Measurements from ENCODE around the gene KMT2C.
A peak's percentile ranks its signal among the peaks of the same experiment; 100 is the strongest.
"Not testable (repeated sequence)": the region's sequence is repeated elsewhere in the genome, so short reads cannot be mapped to it uniquely, and the experiment has no call there.

Gene KMT2C

GRCh38 chr7:152208766-152209165, 227.0 kb downstream of the KMT2C start:
- H3K4ac ChIP-seq (ENCODE audit: low read depth in 1 of 2, low read length in 2 of 2); H3K9me3 ChIP-seq (ENCODE audit: control insufficient read depth, low read length); H3K4me3 ChIP-seq (ENCODE audit: insufficient read depth in 1 of 2, low read depth in 1 of 2, low read length in 2 of 2); H3K14ac ChIP-seq (ENCODE audit: low read length in 2 of 2); H3K4me2 ChIP-seq (ENCODE audit: low read length, poor library complexity, severe bottlenecking); H4K91ac ChIP-seq (ENCODE audit: low read length); DNase-seq; H2BK12ac ChIP-seq (ENCODE audit: low read length in 2 of 2); H2BK15ac ChIP-seq (ENCODE audit: low read depth, poor library complexity, severe bottlenecking); H3K27me3 ChIP-seq (ENCODE audit: control insufficient read depth in 1 of 2, insufficient read depth in 1 of 2, low read length in 2 of 2); H2BK5ac ChIP-seq (ENCODE audit: low read depth, low read length, poor library complexity, severe bottlenecking); H4K8ac ChIP-seq (ENCODE audit: low read length); H3K9ac ChIP-seq (ENCODE audit: low read length); H2BK120ac ChIP-seq (ENCODE audit: low read depth, low read length); H3K4me1 ChIP-seq (ENCODE audit: control insufficient read depth, insufficient read depth, low read depth, low read length); H2AK5ac ChIP-seq (ENCODE audit: low read length, severe bottlenecking); H3K27ac ChIP-seq (ENCODE audit: low read length, poor library complexity, severe bottlenecking); H3K79me1 ChIP-seq (replicated peaks; ENCODE audit: low read length, poor library complexity, severe bottlenecking); H2AFZ ChIP-seq (ENCODE audit: low read depth, low read length); H3K18ac ChIP-seq (ENCODE audit: low read depth in 1 of 2, low read length in 2 of 2); H3K23ac ChIP-seq (ENCODE audit: low read length in 2 of 2): not testable (repeated sequence)
- over 99% methylated on average over 7 of the region's 7 CpGs for WGBS
- H3K36me3 ChIP-seq (ENCODE audit: control insufficient read depth in 1 of 2, insufficient read depth in 2 of 2, low read depth in 1 of 2, low read length in 2 of 2) = peaks cover 8 to 33% of the 10 kb centered on the region in 2 experiments

GRCh38 chr7:152204417-152204816, 231.4 kb downstream of the KMT2C start:
- not testable (repeated sequence) for H3K27ac ChIP-seq (ENCODE audit: low read length, poor library complexity, severe bottlenecking); H2BK5ac ChIP-seq (ENCODE audit: low read depth, low read length, poor library complexity, severe bottlenecking); H3K9ac ChIP-seq (ENCODE audit: low read length); H3K27me3 ChIP-seq (ENCODE audit: control insufficient read depth in 1 of 2, insufficient read depth in 1 of 2, low read length in 2 of 2); H3K4me3 ChIP-seq (ENCODE audit: insufficient read depth in 1 of 2, low read depth in 1 of 2, low read length in 2 of 2); DNase-seq; H2BK15ac ChIP-seq (ENCODE audit: low read depth, poor library complexity, severe bottlenecking); H3K4me2 ChIP-seq (ENCODE audit: low read length, poor library complexity, severe bottlenecking); H3K4ac ChIP-seq (ENCODE audit: low read depth in 1 of 2, low read length in 2 of 2); H3K4me1 ChIP-seq (ENCODE audit: control insufficient read depth, insufficient read depth, low read depth, low read length); H2AK5ac ChIP-seq (ENCODE audit: low read length, severe bottlenecking); H2BK120ac ChIP-seq (ENCODE audit: low read depth, low read length); H4K8ac ChIP-seq (ENCODE audit: low read length); H3K18ac ChIP-seq (ENCODE audit: low read depth in 1 of 2, low read length in 2 of 2); H3K14ac ChIP-seq (ENCODE audit: low read length in 2 of 2); H4K91ac ChIP-seq (ENCODE audit: low read length); H2AFZ ChIP-seq (ENCODE audit: low read depth, low read length); H2BK12ac ChIP-seq (ENCODE audit: low read length in 2 of 2); H3K23ac ChIP-seq (ENCODE audit: low read length in 2 of 2); H3K9me3 ChIP-seq (ENCODE audit: control insufficient read depth, low read length); H3K79me1 ChIP-seq (replicated peaks; ENCODE audit: low read length, poor library complexity, severe bottlenecking)
- peaks cover 8 to 29% of the 10 kb centered on the region in 2 experiments for H3K36me3 ChIP-seq (ENCODE audit: control insufficient read depth in 1 of 2, insufficient read depth in 2 of 2, low read depth in 1 of 2, low read length in 2 of 2)

GRCh38 chr7:152203095-152203494, 232.7 kb downstream of the KMT2C start:
- DNase-seq = no peak
- H4K91ac ChIP-seq (ENCODE audit: low read length) = no peak overlapping the region
- WGBS = no CpG with 5 or more reads among the region's 3 CpGs

GRCh38 chr7:152202056-152202455, 233.7 kb downstream of the KMT2C start:
- no peak overlapping the region for H2AFZ ChIP-seq (ENCODE audit: low read depth, low read length)
- WGBS = no CpG with 5 or more reads among the region's 3 CpGs
- H4K8ac ChIP-seq (ENCODE audit: low read length) = no peak overlapping the region
- peak overlapping the region; percentile 64 for H3K9ac ChIP-seq (ENCODE audit: low read length)
- H3K14ac ChIP-seq (ENCODE audit: low read length in 2 of 2) = no peak overlapping the region
- DNase-seq = peak; percentile 29
- no peak overlapping the region for H2BK5ac ChIP-seq (ENCODE audit: low read depth, low read length, poor library complexity, severe bottlenecking)
- no peak overlapping the region for H2AK5ac ChIP-seq (ENCODE audit: low read length, severe bottlenecking)
- H3K4me3 ChIP-seq (ENCODE audit: insufficient read depth in 1 of 2, low read depth in 1 of 2, low read length in 2 of 2) = no peak overlapping the region
- no peaks in the 10 kb centered on the region for H3K27me3 ChIP-seq (ENCODE audit: control insufficient read depth in 1 of 2, insufficient read depth in 1 of 2, low read length in 2 of 2)
- H3K18ac ChIP-seq (ENCODE audit: low read depth in 1 of 2, low read length in 2 of 2) = no peak overlapping the region
- H3K9me3 ChIP-seq (ENCODE audit: control insufficient read depth, low read length) = no peaks in the 10 kb centered on the region
- H2BK120ac ChIP-seq (ENCODE audit: low read depth, low read length) = no peak overlapping the region
- H3K79me1 ChIP-seq (replicated peaks; ENCODE audit: low read length, poor library complexity, severe bottlenecking) = peaks cover 9% of the 10 kb centered on the region
- H2BK12ac ChIP-seq (ENCODE audit: low read length in 2 of 2) = no peak overlapping the region
- H3K4me1 ChIP-seq (ENCODE audit: control insufficient read depth, insufficient read depth, low read depth, low read length) = peaks cover 2% of the 10 kb centered on the region
- no peak overlapping the region for H3K23ac ChIP-seq (ENCODE audit: low read length in 2 of 2)
- no peak overlapping the region for H3K4me2 ChIP-seq (ENCODE audit: low read length, poor library complexity, severe bottlenecking)
- no peak overlapping the region for H3K4ac ChIP-seq (ENCODE audit: low read depth in 1 of 2, low read length in 2 of 2)
- H2BK15ac ChIP-seq (ENCODE audit: low read depth, poor library complexity, severe bottlenecking) = no peak overlapping the region
- H4K91ac ChIP-seq (ENCODE audit: low read length) = no peak overlapping the region
- peaks cover 6 to 47% of the 10 kb centered on the region in 2 experiments for H3K36me3 ChIP-seq (ENCODE audit: control insufficient read depth in 1 of 2, insufficient read depth in 2 of 2, low read depth in 1 of 2, low read length in 2 of 2)
- no peak overlapping the region for H3K27ac ChIP-seq (ENCODE audit: low read length, poor library complexity, severe bottlenecking)

More at GRCh38 chr7:152203095-152203494, 232.7 kb downstream of the KMT2C start:
- Histone ChIP-seq H2AFZ (ENCODE audit: low read depth, low read length) (no peak overlapping the region), H3K4me3 (ENCODE audit: insufficient read depth in 1 of 2, low read depth in 1 of 2, low read length in 2 of 2) (no peak overlapping the region), H3K27ac (ENCODE audit: low read length, poor library complexity, severe bottlenecking) (no peak overlapping the region), H2AK5ac (ENCODE audit: low read length, severe bottlenecking) (no peak overlapping the region), H3K4me2 (ENCODE audit: low read length, poor library complexity, severe bottlenecking) (no peak overlapping the region), H3K14ac (ENCODE audit: low read length in 2 of 2) (no peak overlapping the region), H3K4me1 (ENCODE audit: control insufficient read depth, insufficient read depth, low read depth, low read length) (peaks cover 2% of the 10 kb centered on the region), H2BK12ac (ENCODE audit: low read length in 2 of 2) (no peak overlapping the region), H3K18ac (ENCODE audit: low read depth in 1 of 2, low read length in 2 of 2) (no peak overlapping the region), H3K9me3 (ENCODE audit: control insufficient read depth, low read length) (no peaks in the 10 kb centered on the region), H2BK15ac (ENCODE audit: low read depth, poor library complexity, severe bottlenecking) (no peak overlapping the region), H4K8ac (ENCODE audit: low read length) (no peak overlapping the region), H3K27me3 (ENCODE audit: control insufficient read depth in 1 of 2, insufficient read depth in 1 of 2, low read length in 2 of 2) (no peaks in the 10 kb centered on the region), H2BK120ac (ENCODE audit: low read depth, low read length) (no peak overlapping the region), H3K79me1 (replicated peaks; ENCODE audit: low read length, poor library complexity, severe bottlenecking) (peaks cover 9% of the 10 kb centered on the region), H3K9ac (ENCODE audit: low read length) (peak overlapping the region; percentile 64), H3K23ac (ENCODE audit: low read length in 2 of 2) (no peak overlapping the region), H2BK5ac (ENCODE audit: low read depth, low read length, poor library complexity, severe bottlenecking) (no peak overlapping the region), H3K36me3 (ENCODE audit: control insufficient read depth in 1 of 2, insufficient read depth in 2 of 2, low read depth in 1 of 2, low read length in 2 of 2) (peaks cover 6 to 43% of the 10 kb centered on the region in 2 experiments), H3K4ac (ENCODE audit: low read depth in 1 of 2, low read length in 2 of 2) (no peak overlapping the region)

All from mesenchymal stem cell (in vitro differentiated cells and primary cell).